SK-N-SH treated with all-trans-retinoic acid at 6 μM for 48 hours (cell line): ENCODE results near the gene IGFL4.

Experiments
- ATAC-seq: fragments of 200-7000 bp; cut with Tn5 transposase; 3 replicates; pipeline ENCODE4 v1.9.1; 2020; ENCODE audit warnings: mild to moderate bottlenecking, moderate library complexity
- ARNTL ChIP-seq: fragments of 450-650 bp; formaldehyde crosslinking; IDR thresholded peaks from 2 replicates; pipeline ENCODE4 v1.5.0; 2020; ENCODE audit warnings: low read depth, mild to moderate bottlenecking, moderate library complexity, borderline replicate concordance
- CSRNP3 ChIP-seq: fragments of 250-450 bp; sonication (Bioruptor Pico); IDR thresholded peaks from 2 replicates; pipeline ENCODE4 v1.5.1; 2021; ENCODE audit warnings: mild to moderate bottlenecking, moderate library complexity
- GLIS3 ChIP-seq: fragments of 250-450 bp; sonication (Bioruptor Pico); IDR thresholded peaks from 2 replicates; pipeline ENCODE4 v1.5.0; 2020; ENCODE audit warnings: mild to moderate bottlenecking, moderate library complexity
- ISL1 ChIP-seq: fragments of 250-450 bp; sonication (Bioruptor Pico); IDR thresholded peaks from 2 replicates; pipeline ENCODE4 v2.1.2; 2022; ENCODE audit warnings: mild to moderate bottlenecking, moderate library complexity
- OSR1 ChIP-seq: fragments of 250-450 bp; sonication (Bioruptor Pico); IDR thresholded peaks from 2 replicates; pipeline ENCODE4 v1.8.0; 2022; ENCODE audit warnings: moderate library complexity, mild to moderate bottlenecking, inconsistent platforms
- PATZ1 ChIP-seq: fragments of 250-450 bp; sonication (Bioruptor Pico); IDR thresholded peaks from 2 replicates; pipeline ENCODE4 v1.8.0; 2020; ENCODE audit warnings: mild to moderate bottlenecking, moderate library complexity, borderline replicate concordance
- POU6F1 ChIP-seq: fragments of 250-450 bp; sonication (Bioruptor Pico); IDR thresholded peaks from 2 replicates; pipeline ENCODE4 v1.8.0; 2021; ENCODE audit warnings: low read depth, mild to moderate bottlenecking, moderate library complexity, borderline replicate concordance
- RARB ChIP-seq: fragments of 250-450 bp; sonication (Bioruptor Pico); IDR thresholded peaks from 2 replicates; pipeline ENCODE4 v1.8.0; 2021; ENCODE audit warnings: mild to moderate bottlenecking, moderate library complexity
- SNAI2 ChIP-seq: fragments of 250-450 bp; sonication (Bioruptor Pico); IDR thresholded peaks from 2 replicates; pipeline ENCODE4 v1.5.0; 2020; ENCODE audit warnings: mild to moderate bottlenecking, moderate library complexity
- TOX ChIP-seq: fragments of 250-450 bp; sonication (Bioruptor Pico); IDR thresholded peaks from 2 replicates; pipeline ENCODE4 v1.8.0; 2021; ENCODE audit warnings: mild to moderate bottlenecking, moderate library complexity, borderline replicate concordance
- TSHZ2 ChIP-seq: fragments of 250-450 bp; sonication (Bioruptor Pico); IDR thresholded peaks from 2 replicates; pipeline ENCODE4 v1.5.0; 2020; ENCODE audit warnings: mild to moderate bottlenecking, moderate library complexity
- ZFP30 ChIP-seq: fragments of 450-650 bp; formaldehyde crosslinking; IDR thresholded peaks from 2 replicates; pipeline ENCODE4 v1.5.0; 2022; ENCODE audit warnings: mild to moderate bottlenecking, moderate library complexity
- ZNF8 ChIP-seq: fragments of 450-650 bp; formaldehyde crosslinking; IDR thresholded peaks from 2 replicates; pipeline ENCODE4 v1.5.0; 2020; ENCODE audit warnings: mild to moderate bottlenecking, moderate library complexity

IGFL4 gene

GRCh38 chr19:46068345-46069258 is 27.8 kb upstream of the IGFL4 start (continued):
- TF ChIP-seq TOX (CRISPR knock-in tag), result no peak

GRCh38 chr19:46067691-46068090 is 26.9 kb upstream of the IGFL4 start:
- ATAC-seq, result no peak

GRCh38 chr19:46066471-46066870 is 25.7 kb upstream of the IGFL4 start:
- TF ChIP-seq ARNTL (CRISPR knock-in tag) (no peak), GLIS3 (CRISPR knock-in tag) (no peak), ZFP30 (CRISPR knock-in tag) (no peak), OSR1 (CRISPR knock-in tag) (no peak), PATZ1 (CRISPR knock-in tag) (no peak), CSRNP3 (CRISPR knock-in tag) (no peak)

More at GRCh38 chr19:46067691-46068090, 26.9 kb upstream of the IGFL4 start:
- no peak for TF ChIP-seq ZFP30 (CRISPR knock-in tag)
- no peak for TF ChIP-seq ISL1 (CRISPR knock-in tag)
- TF ChIP-seq CSRNP3 (CRISPR knock-in tag), result no peak
- no peak for TF ChIP-seq OSR1 (CRISPR knock-in tag)
- no peak for TF ChIP-seq POU6F1
- TF ChIP-seq RARB, result no peak
- TF ChIP-seq ZNF8 (CRISPR knock-in tag), result no peak
- TF ChIP-seq TSHZ2 (CRISPR knock-in tag), result no peak
- TF ChIP-seq PATZ1 (CRISPR knock-in tag), result no peak

GRCh38 chr19:46065486-46066071 is 24.8 kb upstream of the IGFL4 start:
- no peak for TF ChIP-seq ZFP30 (CRISPR knock-in tag)
- no peak for TF ChIP-seq ZNF8 (CRISPR knock-in tag)
- no peak for TF ChIP-seq SNAI2 (CRISPR knock-in tag)
- no peak for ATAC-seq

More at GRCh38 chr19:46066471-46066870, 25.7 kb upstream of the IGFL4 start:
- ATAC-seq, result no peak
